ENCODE results near the gene KRT35.

DNA sequence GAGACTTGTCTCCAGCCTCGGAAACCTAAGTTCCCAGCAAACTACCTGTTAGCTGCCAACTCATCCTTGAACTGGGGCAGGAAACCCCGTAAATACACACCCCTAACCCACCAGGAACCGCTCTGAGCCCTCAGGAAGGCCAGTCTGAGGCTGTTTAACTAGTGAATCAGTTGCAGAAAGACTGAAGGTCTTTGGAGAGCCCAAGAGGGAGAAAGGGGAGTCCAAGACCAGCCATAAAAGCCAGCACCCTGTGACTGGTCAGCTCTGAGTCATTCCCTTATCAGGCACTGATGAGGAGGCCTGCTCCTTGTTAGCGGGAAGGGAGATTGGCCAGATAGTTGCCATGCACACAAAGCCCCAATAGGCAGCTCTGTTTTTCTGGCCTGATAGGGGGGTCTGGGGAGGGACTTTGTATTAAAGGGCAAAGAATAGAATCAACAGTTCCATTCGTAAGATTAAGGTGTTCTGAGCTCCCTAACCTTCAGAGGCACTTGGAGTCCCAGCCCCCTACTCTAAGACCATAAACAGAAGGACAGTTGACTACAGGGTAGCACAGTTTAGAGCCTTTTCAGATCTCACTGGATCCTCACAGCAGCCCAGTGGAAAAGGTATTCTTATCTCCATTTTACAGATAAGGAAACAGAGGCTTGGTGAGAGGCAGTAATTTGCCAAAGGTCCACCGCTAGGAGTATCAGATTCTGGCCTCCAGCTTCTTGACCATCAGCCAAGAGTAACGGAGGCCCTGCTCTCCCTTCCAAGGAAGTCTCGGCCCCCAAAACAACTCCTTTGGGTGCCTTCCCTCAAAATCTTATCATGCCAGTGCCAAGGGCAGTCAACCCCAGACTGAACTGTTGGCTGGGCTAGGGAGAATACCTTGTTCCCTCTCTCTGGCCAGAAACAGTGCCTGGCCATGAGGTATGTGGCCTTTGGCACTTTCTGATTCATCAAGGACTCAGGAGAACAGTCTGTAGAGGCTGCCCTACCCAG, 49.4 kb upstream of the KRT35 start:
- TF ChIP-seq, protein P1, sequence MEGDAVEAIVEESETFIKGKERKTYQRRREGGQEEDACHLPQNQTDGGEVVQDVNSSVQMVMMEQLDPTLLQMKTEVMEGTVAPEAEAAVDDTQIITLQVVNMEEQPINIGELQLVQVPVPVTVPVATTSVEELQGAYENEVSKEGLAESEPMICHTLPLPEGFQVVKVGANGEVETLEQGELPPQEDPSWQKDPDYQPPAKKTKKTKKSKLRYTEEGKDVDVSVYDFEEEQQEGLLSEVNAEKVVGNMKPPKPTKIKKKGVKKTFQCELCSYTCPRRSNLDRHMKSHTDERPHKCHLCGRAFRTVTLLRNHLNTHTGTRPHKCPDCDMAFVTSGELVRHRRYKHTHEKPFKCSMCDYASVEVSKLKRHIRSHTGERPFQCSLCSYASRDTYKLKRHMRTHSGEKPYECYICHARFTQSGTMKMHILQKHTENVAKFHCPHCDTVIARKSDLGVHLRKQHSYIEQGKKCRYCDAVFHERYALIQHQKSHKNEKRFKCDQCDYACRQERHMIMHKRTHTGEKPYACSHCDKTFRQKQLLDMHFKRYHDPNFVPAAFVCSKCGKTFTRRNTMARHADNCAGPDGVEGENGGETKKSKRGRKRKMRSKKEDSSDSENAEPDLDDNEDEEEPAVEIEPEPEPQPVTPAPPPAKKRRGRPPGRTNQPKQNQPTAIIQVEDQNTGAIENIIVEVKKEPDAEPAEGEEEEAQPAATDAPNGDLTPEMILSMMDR (conservative IDR thresholded peaks at IDR 0.05; ENCODE audit: low read depth in 2 of 2): no peak
- TF ChIP-seq POLR2AphosphoS5 (IDR thresholded peaks at IDR 0.05; ENCODE audit: low read depth) (no peak), STAT1 (IDR thresholded peaks at IDR 0.05; ENCODE audit: unreplicated experiment) (no peak), EZH2 (IDR thresholded peaks at IDR 0.05; ENCODE audit: low read depth, unreplicated experiment) (no peak), NANOG (IDR thresholded peaks at IDR 0.05; ENCODE audit: borderline replicate concordance) (no peak), EZH2phosphoT487 (IDR thresholded peaks at IDR 0.05; ENCODE audit: unreplicated experiment) (no peak), JUNB (IDR thresholded peaks at IDR 0.05; ENCODE audit: unreplicated experiment) (no peak), CREB1 (CRISPR knock-in tag; IDR thresholded peaks at IDR 0.05; ENCODE audit: low read depth) (no peak), ZNF114 (CRISPR knock-in tag; IDR thresholded peaks at IDR 0.05) (no peak)
- TF ChIP-seq, protein P2, sequence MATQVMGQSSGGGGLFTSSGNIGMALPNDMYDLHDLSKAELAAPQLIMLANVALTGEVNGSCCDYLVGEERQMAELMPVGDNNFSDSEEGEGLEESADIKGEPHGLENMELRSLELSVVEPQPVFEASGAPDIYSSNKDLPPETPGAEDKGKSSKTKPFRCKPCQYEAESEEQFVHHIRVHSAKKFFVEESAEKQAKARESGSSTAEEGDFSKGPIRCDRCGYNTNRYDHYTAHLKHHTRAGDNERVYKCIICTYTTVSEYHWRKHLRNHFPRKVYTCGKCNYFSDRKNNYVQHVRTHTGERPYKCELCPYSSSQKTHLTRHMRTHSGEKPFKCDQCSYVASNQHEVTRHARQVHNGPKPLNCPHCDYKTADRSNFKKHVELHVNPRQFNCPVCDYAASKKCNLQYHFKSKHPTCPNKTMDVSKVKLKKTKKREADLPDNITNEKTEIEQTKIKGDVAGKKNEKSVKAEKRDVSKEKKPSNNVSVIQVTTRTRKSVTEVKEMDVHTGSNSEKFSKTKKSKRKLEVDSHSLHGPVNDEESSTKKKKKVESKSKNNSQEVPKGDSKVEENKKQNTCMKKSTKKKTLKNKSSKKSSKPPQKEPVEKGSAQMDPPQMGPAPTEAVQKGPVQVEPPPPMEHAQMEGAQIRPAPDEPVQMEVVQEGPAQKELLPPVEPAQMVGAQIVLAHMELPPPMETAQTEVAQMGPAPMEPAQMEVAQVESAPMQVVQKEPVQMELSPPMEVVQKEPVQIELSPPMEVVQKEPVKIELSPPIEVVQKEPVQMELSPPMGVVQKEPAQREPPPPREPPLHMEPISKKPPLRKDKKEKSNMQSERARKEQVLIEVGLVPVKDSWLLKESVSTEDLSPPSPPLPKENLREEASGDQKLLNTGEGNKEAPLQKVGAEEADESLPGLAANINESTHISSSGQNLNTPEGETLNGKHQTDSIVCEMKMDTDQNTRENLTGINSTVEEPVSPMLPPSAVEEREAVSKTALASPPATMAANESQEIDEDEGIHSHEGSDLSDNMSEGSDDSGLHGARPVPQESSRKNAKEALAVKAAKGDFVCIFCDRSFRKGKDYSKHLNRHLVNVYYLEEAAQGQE (IDR thresholded peaks at IDR 0.05; ENCODE audit: unreplicated experiment): no peak

Data from GM23338 (cell line).